ENCODE results near the gene SSBP4.

DNA sequence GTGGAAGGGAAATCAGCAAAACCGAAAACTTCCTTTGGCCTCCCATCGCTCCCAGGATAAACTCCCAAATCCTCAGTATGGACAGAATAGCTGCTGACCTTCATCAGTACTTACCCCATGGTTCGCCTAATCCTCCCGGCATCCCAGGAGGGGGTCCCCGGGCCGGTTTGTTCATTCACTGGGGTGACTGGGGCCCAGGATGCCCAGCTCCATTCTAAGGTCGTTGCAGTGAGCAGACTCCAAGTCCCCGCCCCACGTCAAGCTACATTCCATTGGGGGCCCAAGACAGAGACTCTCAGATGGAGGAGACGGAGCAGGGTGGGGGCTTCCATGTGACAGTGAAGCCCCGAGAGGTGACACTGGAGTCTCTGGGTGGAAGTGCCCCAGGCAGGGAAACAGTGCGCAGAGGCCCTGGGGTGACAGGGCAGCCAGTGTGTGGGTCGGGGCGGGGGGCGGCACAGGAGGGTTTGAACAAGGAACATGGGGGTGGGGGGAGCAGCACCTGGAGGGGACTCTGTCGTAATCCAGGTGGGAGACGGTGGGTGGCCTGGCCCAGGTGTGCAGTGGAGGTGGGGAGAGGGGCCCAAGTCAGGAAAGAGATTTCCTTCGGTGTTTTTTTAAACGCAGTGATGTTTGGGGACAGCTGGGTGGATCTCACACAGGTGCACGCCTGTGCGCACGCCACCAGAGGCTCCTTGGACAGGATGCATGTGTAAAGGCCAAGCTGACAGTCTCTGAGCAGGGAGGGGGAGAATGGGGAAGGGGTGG, 5.1 kb downstream of the SSBP4 start:
- no peak for TF ChIP-seq CTCF (IDR thresholded peaks at IDR 0.05; ENCODE audit: borderline replicate concordance, extremely low read depth, low read length, poor library complexity, severe bottlenecking)
- no peak for TF ChIP-seq EZH2 (IDR thresholded peaks at IDR 0.05; ENCODE audit: borderline replicate concordance, low read depth, low read length, severe bottlenecking)
